Keratinocyte (primary cell): ENCODE data around the gene ZFAND5. TPM values are rescaled to one million over a fixed set of nuclear protein-coding genes. Genes with fewer than 3 reads are reported as not detected.
A peak's percentile ranks its signal among the peaks of the same experiment; 100 is the strongest.

ENCODE experiments used
- DNase-seq: peaks from one replicate; pipeline ENCODE4 v3.0.0-alpha.2; 2011; ENCODE audit warnings: low read depth, missing footprints, low spot score
- FAIRE-seq: peaks from 2 replicates; lab custom pipeline; 2011; peaks lifted over from hg19 to GRCh38; lab: Jason Lieb, UNC
- H2AFZ ChIP-seq: 2 replicates; pipeline ENCODE4 v1.6.0; 2012; ENCODE audit warnings: low read length, control low read depth, inconsistent platforms; ENCODE audit not compliant: control insufficient read depth
- H3K27ac ChIP-seq: 2 replicates; pipeline ENCODE4 v1.5.1; 2011; ENCODE audit warnings: low read length; ENCODE audit not compliant: control insufficient read depth, insufficient read depth
- H3K27me3 ChIP-seq: 3 replicates; pipeline ENCODE4 v1.6.0; 2011; ENCODE audit warnings: low read length; ENCODE audit not compliant: control insufficient read depth, insufficient read depth; ENCODE audit errors: extremely low read depth
- H3K36me3 ChIP-seq, 2 experiments: 2 replicates in 1 of 2; 3 replicates in 1 of 2; pipeline ENCODE4 v1.5.1; 2011; ENCODE audit warnings: low read length in 2 of 2, mild to moderate bottlenecking in 1 of 2; ENCODE audit not compliant: control insufficient read depth in 2 of 2, insufficient read depth in 2 of 2; ENCODE audit errors: extremely low read depth in 1 of 2
- H3K4me1 ChIP-seq: 3 replicates; pipeline ENCODE4 v1.5.1; 2011; ENCODE audit warnings: low read length; ENCODE audit not compliant: control insufficient read depth, insufficient read depth; ENCODE audit errors: extremely low read depth
- H3K4me2 ChIP-seq: 3 replicates; pipeline ENCODE4 v1.6.0; 2011; ENCODE audit warnings: low read depth, low read length; ENCODE audit not compliant: control insufficient read depth, insufficient read depth; ENCODE audit errors: extremely low read depth
- H3K4me3 ChIP-seq, 3 experiments: fragments of 200-600 bp in 1 of 3; sonication (generic) in 1 of 3; 2 replicates in 2 of 3; 3 replicates in 1 of 3; pipeline ENCODE4 v1.5.1; 2011 to 2016; ENCODE audit warnings: low read length in 3 of 3, mild to moderate bottlenecking in 3 of 3, control low read depth in 2 of 3, inconsistent platforms in 1 of 3, low read depth in 1 of 3, mixed read lengths in 1 of 3, mixed run types in 1 of 3, moderate library complexity in 1 of 3; ENCODE audit not compliant: control insufficient read depth in 2 of 3, insufficient read depth in 2 of 3; ENCODE audit errors: extremely low read depth in 1 of 3
- H3K79me2 ChIP-seq: 2 replicates; pipeline ENCODE4 v1.6.0; 2012; ENCODE audit warnings: low read length; ENCODE audit not compliant: control insufficient read depth, insufficient read depth
- H3K9ac ChIP-seq: 3 replicates; pipeline ENCODE4 v1.6.0; 2011; ENCODE audit warnings: low read length; ENCODE audit not compliant: control insufficient read depth, insufficient read depth; ENCODE audit errors: extremely low read depth
- H3K9me1 ChIP-seq: 3 replicates; pipeline ENCODE4 v1.6.0; 2011; ENCODE audit warnings: low read length; ENCODE audit not compliant: control insufficient read depth, insufficient read depth; ENCODE audit errors: extremely low read depth
- H3K9me3 ChIP-seq: 2 replicates; pipeline ENCODE4 v1.5.1; 2012; ENCODE audit warnings: low read depth, low read length; ENCODE audit not compliant: control insufficient read depth
- H4K20me1 ChIP-seq: 3 replicates; pipeline ENCODE4 v1.6.0; 2011; ENCODE audit warnings: low read length; ENCODE audit not compliant: control insufficient read depth, insufficient read depth; ENCODE audit errors: extremely low read depth
- CTCF ChIP-seq, 3 experiments: IDR thresholded peaks in 1 of 3; conservative IDR thresholded peaks in 1 of 3; optimal IDR thresholded peaks in 1 of 3; 2 replicates in 2 of 3; 3 replicates in 1 of 3; pipeline versions ENCODE3 to v1.5.1; 2011; ENCODE audit warnings: low read length in 3 of 3, mild to moderate bottlenecking in 3 of 3, moderate library complexity in 2 of 3, control low read depth in 1 of 3, inconsistent platforms in 1 of 3; ENCODE audit not compliant: insufficient read depth in 2 of 3; ENCODE audit errors: extremely low read depth in 1 of 3
- EZH2 ChIP-seq: IDR thresholded peaks from one replicate; pipeline ENCODE4 v1.6.1; 2012; ENCODE audit warnings: inconsistent platforms, mild to moderate bottlenecking, low read length, moderate library complexity
- dilution Hi-C: fragments of 300-500 bp; cut with MboI; formaldehyde crosslinking; loops from one replicate; pipeline ENCODE4 v1.7.0; 2020; ENCODE audit warnings: low sequenced_read_pairs; ENCODE audit not compliant: extremely low pct_ligation_motif_present
- polyA plus RNA-seq, 5 experiments: library from polyadenylated mRNA; depleted of rRNA in 3 of 5; stranded (reverse) in 3 of 5; stranded (forward) in 1 of 5; unstranded in 1 of 5; fragments of >200 nt; gene quantifications; 1 replicate in 1 of 5; 2 replicates in 3 of 5; 3 replicates in 1 of 5; pipeline versions ENCODE4 v1.2.1 to v1.2.3, GENCODE V29; 2011 to 2012; ENCODE audit warnings: missing spikeins in 2 of 5, low read depth in 1 of 5, low replicate concordance in 1 of 5

The ZFAND5 gene
- polyA plus RNA-seq, 1 donor (not counting 4 experiments of a cell fraction or from before 2014, with no cell fraction given): 67.9 TPM

GRCh38 chr9:72371151-72371550 is 6.1 kb upstream of the ZFAND5 start:
- Histone ChIP-seq H4K20me1 (no peaks in the 10 kb centered on the region), H3K9me1 (no peaks in the 10 kb centered on the region), H3K9ac (no peak overlapping the region), H3K4me3 (no peak overlapping the region), H2AFZ (no peak overlapping the region), H3K79me2 (no peaks in the 10 kb centered on the region), H3K4me1 (no peaks in the 10 kb centered on the region), H3K27me3 (no peaks in the 10 kb centered on the region), H3K27ac (no peak overlapping the region), H3K4me2 (no peak overlapping the region), H3K9me3 (no peaks in the 10 kb centered on the region), H3K36me3 (no peaks in the 10 kb centered on the region)
- dilution Hi-C loops: loop anchor here (25.0 kb wide), 1 partner anchor 216 kb away; no protein-coding TSS in a partner anchor
- FAIRE-seq (no peak), DNase-seq (no peak)
- TF ChIP-seq EZH2 (no peak), CTCF (optimal IDR thresholded peaks at IDR 0.05 in 1 of 3, IDR thresholded peaks at IDR 0.05 in 1 of 3, conservative IDR thresholded peaks at IDR 0.05 in 1 of 3; ENCODE audit: extremely low read depth in 1 of 3, insufficient read depth in 2 of 3, low read length in 3 of 3) (no peak)

- Histone ChIP-seq H3K36me3 (peaks cover 0 to 5% of the 10 kb centered on the region in 2 experiments), H3K27me3 (no peaks in the 10 kb centered on the region), H3K9me1 (no peaks in the 10 kb centered on the region), H3K27ac (peak overlapping the region; percentile 96), H3K9me3 (no peaks in the 10 kb centered on the region), H3K4me2 (peak overlapping the region; percentile 80), H4K20me1 (peaks cover 17% of the 10 kb centered on the region), H2AFZ (peak overlapping the region; percentile 88), H3K9ac (peak overlapping the region; percentile 89), H3K79me2 (peaks cover 42% of the 10 kb centered on the region), H3K4me1 (peaks cover 27% of the 10 kb centered on the region), H3K4me3 (peak overlapping the region; percentile 33 to 74 (median 58))
- dilution Hi-C loops: loop anchor here (25.0 kb wide), 1 partner anchor 222 kb away; no protein-coding TSS in a partner anchor
- DNase-seq (no peak), FAIRE-seq (no peak)
- TF ChIP-seq EZH2 (no peak), CTCF (optimal IDR thresholded peaks at IDR 0.05 in 1 of 3, IDR thresholded peaks at IDR 0.05 in 1 of 3, conservative IDR thresholded peaks at IDR 0.05 in 1 of 3; ENCODE audit: extremely low read depth in 1 of 3, insufficient read depth in 2 of 3, low read length in 3 of 3) (no peak)
Observed at GRCh38 chr9:72365525-72366256, 683 bp upstream of the ZFAND5 start.
